PC-9 (cell line): ENCODE data around the gene LRRC46.

Experiments used
- CTCF ChIP-seq: fragments of 200-600 bp; sonication (generic); conservative IDR thresholded peaks from 2 replicates; pipeline ENCODE4 v1.6.1; 2017; ENCODE audit warnings: mixed run types, antibody characterized with exemption, mild to moderate bottlenecking, moderate library complexity
- EZH2 ChIP-seq: fragments of 200-600 bp; sonication (generic); IDR thresholded peaks from 2 replicates; pipeline ENCODE4 v1.8.0; 2017; ENCODE audit warnings: antibody characterized with exemption, low read depth

GRCh38 chr17:47850692-47851573 lies 19.5 kb downstream of the LRRC46 start, which contains the start of gene SP6:
- TF ChIP-seq CTCF = no peak; the same call in 1 of the 2 replicates
- TF ChIP-seq EZH2 = no peak
